NB4 (cell line): ENCODE measurements around the gene PRORP.
"Not testable (repeated sequence)": the region's sequence is repeated elsewhere in the genome, so short reads cannot be mapped to it uniquely, and the experiment has no call there.

Source experiments
- DNase-seq: peaks from one replicate; pipeline ENCODE4 v3.0.0; 2010; ENCODE audit warnings: low read depth
- H3K4me3 ChIP-seq: one replicate; pipeline ENCODE4 v1.5.1; 2011; ENCODE audit warnings: mild to moderate bottlenecking, low read depth, low read length, moderate library complexity
- CTCF ChIP-seq: IDR thresholded peaks from one replicate; pipeline ENCODE4 v1.5.1; 2012; ENCODE audit warnings: low read depth, low read length
- MAX ChIP-seq: IDR thresholded peaks from 2 replicates; pipeline ENCODE4 v1.6.1; 2011; ENCODE audit warnings: low read depth, low read length
- MYC ChIP-seq: IDR thresholded peaks from 2 replicates; pipeline ENCODE4 v1.6.1; 2011; ENCODE audit warnings: low read depth, low read length
- POLR2A ChIP-seq: IDR thresholded peaks from 2 replicates; pipeline ENCODE4 v1.6.1; 2011; ENCODE audit warnings: mild to moderate bottlenecking; ENCODE audit not compliant: insufficient read length; ENCODE audit errors: extremely low read depth

Gene PRORP

GRCh38 chr14:35088514-35088913 is 33.8 kb upstream of the PRORP start:
- H3K4me3 ChIP-seq: no peak overlapping the region
- DNase-seq: no peak
- TF ChIP-seq CTCF (no peak), POLR2A (no peak), MYC (no peak)

- not testable (repeated sequence) for H3K4me3 ChIP-seq, DNase-seq
These were observed 27.7 kb upstream of the PRORP start for GRCh38 chr14:35094645-35095044.

GRCh38 chr14:35107866-35108265 is 14.5 kb upstream of the PRORP start:
- TF ChIP-seq MAX: no peak
- TF ChIP-seq POLR2A: no peak
- no peak for TF ChIP-seq CTCF
- TF ChIP-seq MYC: no peak
- DNase-seq: no peak
- no peak overlapping the region for H3K4me3 ChIP-seq

GRCh38 chr14:35112641-35113040 is 9.7 kb upstream of the PRORP start:
- no peak for DNase-seq
- H3K4me3 ChIP-seq: no peak overlapping the region
- no peak for TF ChIP-seq POLR2A
- TF ChIP-seq MAX: no peak
- TF ChIP-seq MYC: no peak
- no peak for TF ChIP-seq CTCF

- DNase-seq: no peak
- H3K4me3 ChIP-seq: no peak overlapping the region
- TF ChIP-seq MAX (no peak), POLR2A (no peak), MYC (no peak), CTCF (no peak)
These were observed 8.9 kb upstream of the PRORP start for GRCh38 chr14:35113308-35113950.

- no peak overlapping the region for H3K4me3 ChIP-seq
- TF ChIP-seq CTCF (no peak), POLR2A (no peak), MYC (no peak), MAX (no peak)
- DNase-seq: no peak
These were observed 8.3 kb upstream of the PRORP start for GRCh38 chr14:35114036-35114435.
